ENCODE results near the gene RBBP7.

RBBP7 gene

GRCh38 chrX:16845686-16846085 lies 24.5 kb downstream of the RBBP7 start:
- no peak for DNase-seq (ENCODE audit: low read depth)
- TF ChIP-seq CTCF (IDR thresholded peaks at IDR 0.05; ENCODE audit: low read depth, low read length) (no peak), POLR2A (IDR thresholded peaks at IDR 0.05; ENCODE audit: extremely low read depth, insufficient read length) (no peak), MAX (IDR thresholded peaks at IDR 0.05; ENCODE audit: low read depth, low read length) (no peak), MYC (IDR thresholded peaks at IDR 0.05; ENCODE audit: low read depth, low read length) (no peak)
- no peak overlapping the region for H3K4me3 ChIP-seq (ENCODE audit: low read depth, low read length)

- TF ChIP-seq CTCF (IDR thresholded peaks at IDR 0.05; ENCODE audit: low read depth, low read length) (no peak), MYC (IDR thresholded peaks at IDR 0.05; ENCODE audit: low read depth, low read length) (no peak), MAX (IDR thresholded peaks at IDR 0.05; ENCODE audit: low read depth, low read length) (no peak), POLR2A (IDR thresholded peaks at IDR 0.05; ENCODE audit: extremely low read depth, insufficient read length) (no peak)
- no peak for DNase-seq (ENCODE audit: low read depth)
- H3K4me3 ChIP-seq (ENCODE audit: low read depth, low read length) = no peak overlapping the region
These were observed 26.8 kb downstream of the RBBP7 start for GRCh38 chrX:16843208-16843909.

- no peak overlapping the region for H3K4me3 ChIP-seq (ENCODE audit: low read depth, low read length)
- DNase-seq (ENCODE audit: low read depth) = no peak
- no peak for TF ChIP-seq MAX (IDR thresholded peaks at IDR 0.05; ENCODE audit: low read depth, low read length)
- no peak for TF ChIP-seq POLR2A (IDR thresholded peaks at IDR 0.05; ENCODE audit: extremely low read depth, insufficient read length)
- no peak for TF ChIP-seq CTCF (IDR thresholded peaks at IDR 0.05; ENCODE audit: low read depth, low read length)
- no peak for TF ChIP-seq MYC (IDR thresholded peaks at IDR 0.05; ENCODE audit: low read depth, low read length)
These were observed 27.5 kb downstream of the RBBP7 start for GRCh38 chrX:16842684-16843083.

GRCh38 chrX:16839852-16840460 lies 30.2 kb downstream of the RBBP7 start:
- H3K4me3 ChIP-seq (ENCODE audit: low read depth, low read length) = no peak overlapping the region
- peak; percentile 32 for DNase-seq (ENCODE audit: low read depth)

GRCh38 chrX:16839219-16839851 lies 30.8 kb downstream of the RBBP7 start:
- TF ChIP-seq POLR2A (IDR thresholded peaks at IDR 0.05; ENCODE audit: extremely low read depth, insufficient read length) (no peak), CTCF (IDR thresholded peaks at IDR 0.05; ENCODE audit: low read depth, low read length) (no peak), MAX (IDR thresholded peaks at IDR 0.05; ENCODE audit: low read depth, low read length) (no peak)
- DNase-seq (ENCODE audit: low read depth) = no peak

More at GRCh38 chrX:16839852-16840460, 30.2 kb downstream of the RBBP7 start:
- TF ChIP-seq MAX (IDR thresholded peaks at IDR 0.05; ENCODE audit: low read depth, low read length) (no peak), CTCF (IDR thresholded peaks at IDR 0.05; ENCODE audit: low read depth, low read length) (no peak), MYC (IDR thresholded peaks at IDR 0.05; ENCODE audit: low read depth, low read length) (no peak), POLR2A (IDR thresholded peaks at IDR 0.05; ENCODE audit: extremely low read depth, insufficient read length) (no peak)

More at GRCh38 chrX:16839219-16839851, 30.8 kb downstream of the RBBP7 start:
- H3K4me3 ChIP-seq (ENCODE audit: low read depth, low read length) = no peak overlapping the region
